ENCODE data around the gene CES3. TPM values are rescaled to one million over a fixed set of nuclear protein-coding genes. Genes with fewer than 3 reads are reported as not detected.

CES3 gene, protein sequence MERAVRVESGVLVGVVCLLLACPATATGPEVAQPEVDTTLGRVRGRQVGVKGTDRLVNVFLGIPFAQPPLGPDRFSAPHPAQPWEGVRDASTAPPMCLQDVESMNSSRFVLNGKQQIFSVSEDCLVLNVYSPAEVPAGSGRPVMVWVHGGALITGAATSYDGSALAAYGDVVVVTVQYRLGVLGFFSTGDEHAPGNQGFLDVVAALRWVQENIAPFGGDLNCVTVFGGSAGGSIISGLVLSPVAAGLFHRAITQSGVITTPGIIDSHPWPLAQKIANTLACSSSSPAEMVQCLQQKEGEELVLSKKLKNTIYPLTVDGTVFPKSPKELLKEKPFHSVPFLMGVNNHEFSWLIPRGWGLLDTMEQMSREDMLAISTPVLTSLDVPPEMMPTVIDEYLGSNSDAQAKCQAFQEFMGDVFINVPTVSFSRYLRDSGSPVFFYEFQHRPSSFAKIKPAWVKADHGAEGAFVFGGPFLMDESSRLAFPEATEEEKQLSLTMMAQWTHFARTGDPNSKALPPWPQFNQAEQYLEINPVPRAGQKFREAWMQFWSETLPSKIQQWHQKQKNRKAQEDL
- total RNA-seq = 6.2 and 12.8 TPM in 2 replicates
- polyA plus RNA-seq = 4.7 and 6.4 TPM in 2 replicates

DNA sequence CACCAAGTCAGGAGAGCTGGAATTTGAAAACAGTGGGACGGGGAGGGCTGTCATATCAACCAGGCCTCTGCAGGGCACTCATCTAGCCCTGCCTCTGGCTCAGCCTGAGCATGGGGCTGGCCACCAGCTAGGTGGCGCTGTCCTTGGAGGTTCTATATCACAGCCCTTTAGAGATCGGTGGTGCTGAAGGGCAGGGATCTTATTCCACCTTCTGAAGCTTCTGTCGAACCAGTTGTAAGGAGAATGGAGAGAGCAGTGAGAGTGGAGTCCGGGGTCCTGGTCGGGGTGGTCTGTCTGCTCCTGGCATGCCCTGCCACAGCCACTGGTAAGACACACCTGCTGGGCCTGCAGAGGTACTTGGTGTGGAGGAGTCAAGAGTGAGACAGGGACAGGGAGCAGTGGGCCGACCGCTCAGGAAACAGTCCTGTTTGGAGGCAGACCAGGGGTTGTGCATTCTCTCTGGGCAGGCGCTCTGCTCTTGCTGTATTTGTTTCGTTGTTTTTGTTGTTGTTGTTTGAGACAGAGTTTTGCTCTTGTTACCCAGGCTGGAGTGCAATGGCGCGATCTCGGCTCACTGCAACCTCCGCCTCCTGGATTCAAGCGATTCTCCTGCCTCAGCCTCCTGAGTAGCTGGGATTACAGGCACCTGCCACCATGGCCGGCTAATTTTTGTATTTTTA is at the start of gene CES3:
CES3 (plus strand) TSS at position 202 of the 680 bp plus-strand sequence; CDS start at position 244, 42 bp downstream.
- H3K9me3 ChIP-seq (ENCODE audit: low read depth) = no peaks in the 10 kb centered on the region
- H3K4me3 ChIP-seq = no peak within 1 kb of the TSS
- no peak within 1 kb of the TSS for H3K27ac ChIP-seq
- DNase-seq (ENCODE audit: low read depth in 1 of 2, low spot score in 1 of 2) = peak; percentile 72 to 88
- H3K36me3 ChIP-seq = no peaks in the 10 kb centered on the region
- H3K4me1 ChIP-seq (ENCODE audit: low read depth) = no peaks in the 10 kb centered on the region
- no peaks in the 10 kb centered on the region for H3K27me3 ChIP-seq
- TF ChIP-seq, protein P1, sequence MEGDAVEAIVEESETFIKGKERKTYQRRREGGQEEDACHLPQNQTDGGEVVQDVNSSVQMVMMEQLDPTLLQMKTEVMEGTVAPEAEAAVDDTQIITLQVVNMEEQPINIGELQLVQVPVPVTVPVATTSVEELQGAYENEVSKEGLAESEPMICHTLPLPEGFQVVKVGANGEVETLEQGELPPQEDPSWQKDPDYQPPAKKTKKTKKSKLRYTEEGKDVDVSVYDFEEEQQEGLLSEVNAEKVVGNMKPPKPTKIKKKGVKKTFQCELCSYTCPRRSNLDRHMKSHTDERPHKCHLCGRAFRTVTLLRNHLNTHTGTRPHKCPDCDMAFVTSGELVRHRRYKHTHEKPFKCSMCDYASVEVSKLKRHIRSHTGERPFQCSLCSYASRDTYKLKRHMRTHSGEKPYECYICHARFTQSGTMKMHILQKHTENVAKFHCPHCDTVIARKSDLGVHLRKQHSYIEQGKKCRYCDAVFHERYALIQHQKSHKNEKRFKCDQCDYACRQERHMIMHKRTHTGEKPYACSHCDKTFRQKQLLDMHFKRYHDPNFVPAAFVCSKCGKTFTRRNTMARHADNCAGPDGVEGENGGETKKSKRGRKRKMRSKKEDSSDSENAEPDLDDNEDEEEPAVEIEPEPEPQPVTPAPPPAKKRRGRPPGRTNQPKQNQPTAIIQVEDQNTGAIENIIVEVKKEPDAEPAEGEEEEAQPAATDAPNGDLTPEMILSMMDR (IDR thresholded peaks at IDR 0.05; ENCODE audit: low read depth, low read length) = peak; percentile 83

DNA sequence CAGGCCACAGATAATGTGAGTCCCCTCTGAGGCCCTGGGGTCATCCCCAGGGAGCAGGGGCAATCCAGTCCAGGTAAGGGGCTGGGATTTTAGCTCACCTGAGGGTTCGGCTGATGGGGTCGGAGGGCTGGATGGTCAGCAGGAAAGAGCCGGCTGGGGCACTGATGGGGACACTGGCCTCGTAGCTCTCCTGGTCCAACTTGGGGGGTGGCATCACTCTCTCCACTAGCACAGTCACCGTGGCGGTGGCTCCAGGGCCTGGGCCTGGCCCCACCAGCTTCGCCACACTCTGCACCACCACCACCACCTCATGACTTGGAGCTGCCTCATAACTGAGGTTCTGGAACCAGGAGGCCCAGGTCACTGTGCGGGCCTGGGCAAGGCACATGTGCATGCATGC is 49.3 kb upstream of the CES3 start:
- Histone ChIP-seq H3K4me1 (ENCODE audit: low read depth) (peaks cover 4% of the 10 kb centered on the region), H3K9me3 (ENCODE audit: low read depth) (no peaks in the 10 kb centered on the region), H3K4me3 (no peak overlapping the region), H3K36me3 (no peaks in the 10 kb centered on the region), H3K27ac (no peak overlapping the region), H3K27me3 (no peaks in the 10 kb centered on the region)
- TF ChIP-seq, protein P1 (IDR thresholded peaks at IDR 0.05; ENCODE audit: low read depth, low read length) = no peak
- no peak for DNase-seq (ENCODE audit: low read depth in 1 of 2, low spot score in 1 of 2)

DNA sequence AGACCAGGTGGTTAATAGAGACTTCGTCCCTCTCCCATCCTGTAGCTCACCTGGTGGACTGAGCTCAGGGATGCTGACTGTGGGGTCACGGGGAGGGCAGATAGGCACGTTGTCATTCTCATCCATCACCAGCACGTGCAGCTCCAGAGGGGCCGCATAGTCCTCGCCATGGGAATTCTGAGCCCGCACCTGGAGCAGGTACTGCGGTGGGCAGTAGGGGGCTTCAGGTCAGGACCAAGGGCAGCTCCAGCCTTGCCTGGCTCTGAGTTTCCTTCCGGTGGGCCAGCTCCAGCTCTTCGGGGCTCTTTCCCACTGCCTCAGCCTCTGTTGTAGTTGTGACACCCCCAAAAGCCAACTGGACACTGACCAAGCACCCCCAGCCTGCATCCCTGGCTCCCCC is 48.0 kb upstream of the CES3 start:
- H3K4me3 ChIP-seq = no peak overlapping the region
- H3K9me3 ChIP-seq (ENCODE audit: low read depth) = no peaks in the 10 kb centered on the region
- TF ChIP-seq, protein P1 (IDR thresholded peaks at IDR 0.05; ENCODE audit: low read depth, low read length) = no peak
- peak in 1 of 2 donors; percentile 65 for DNase-seq (ENCODE audit: low read depth in 1 of 2, low spot score in 1 of 2)
- H3K36me3 ChIP-seq = no peaks in the 10 kb centered on the region
- H3K27ac ChIP-seq = no peak overlapping the region
- no peaks in the 10 kb centered on the region for H3K4me1 ChIP-seq (ENCODE audit: low read depth)
- H3K27me3 ChIP-seq = no peaks in the 10 kb centered on the region

DNA sequence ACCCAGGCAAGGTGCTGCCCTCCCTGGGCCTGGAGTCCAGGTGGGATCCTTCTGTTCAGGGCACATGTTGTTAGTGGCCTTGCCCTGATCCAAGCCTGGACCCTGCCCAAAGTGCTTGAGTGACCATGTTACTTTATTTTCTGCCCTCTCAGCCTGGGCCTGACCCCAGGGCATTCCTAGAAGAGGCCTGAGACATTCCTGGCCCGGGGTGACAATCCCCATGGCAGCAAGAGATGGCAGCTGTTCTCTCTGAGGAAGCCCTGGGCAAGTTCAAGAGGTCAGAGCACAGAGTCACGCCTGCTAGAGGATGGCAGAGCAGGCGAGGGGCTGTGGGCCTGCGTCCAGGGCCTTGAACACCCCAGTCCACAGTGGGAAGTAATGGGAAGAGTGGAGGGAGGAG is 47.4 kb upstream of the CES3 start:
- H3K36me3 ChIP-seq = no peaks in the 10 kb centered on the region
- H3K27me3 ChIP-seq = no peaks in the 10 kb centered on the region
- no peak overlapping the region for H3K27ac ChIP-seq
- DNase-seq (ENCODE audit: low read depth in 1 of 2, low spot score in 1 of 2) = no peak
- peaks cover 1% of the 10 kb centered on the region for H3K4me1 ChIP-seq (ENCODE audit: low read depth)
- H3K4me3 ChIP-seq = no peak overlapping the region
- H3K9me3 ChIP-seq (ENCODE audit: low read depth) = no peaks in the 10 kb centered on the region
- TF ChIP-seq, protein P1 (IDR thresholded peaks at IDR 0.05; ENCODE audit: low read depth, low read length) = no peak

DNA sequence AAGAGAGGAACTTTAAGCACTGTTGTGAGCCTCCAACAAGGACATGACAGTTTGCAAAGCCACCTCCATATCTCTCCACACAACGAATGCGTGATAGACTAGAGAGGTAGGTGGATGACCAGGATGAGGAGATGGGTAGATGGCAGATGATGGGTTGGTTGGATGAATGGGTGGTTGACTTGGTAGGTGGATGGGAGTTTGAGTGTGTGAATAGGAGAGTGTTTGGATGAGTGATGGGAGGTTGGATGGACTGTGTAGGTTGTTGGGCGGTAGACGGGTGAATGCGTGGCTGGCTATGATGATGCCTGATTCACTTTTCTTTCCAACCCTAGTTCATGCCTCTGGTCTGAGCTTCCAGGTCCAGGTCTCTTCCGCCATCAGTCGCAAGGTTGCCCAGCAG is 46.5 kb upstream of the CES3 start:
- Histone ChIP-seq H3K4me1 (ENCODE audit: low read depth) (peaks cover 8% of the 10 kb centered on the region), H3K9me3 (ENCODE audit: low read depth) (no peaks in the 10 kb centered on the region), H3K36me3 (no peaks in the 10 kb centered on the region), H3K27ac (no peak overlapping the region), H3K4me3 (no peak overlapping the region), H3K27me3 (no peaks in the 10 kb centered on the region)
- TF ChIP-seq, protein P1 (IDR thresholded peaks at IDR 0.05; ENCODE audit: low read depth, low read length) = no peak
- no peak for DNase-seq (ENCODE audit: low read depth in 1 of 2, low spot score in 1 of 2)

Measured in cardiac muscle cell (in vitro differentiated cells and primary cell).